LNCaP clone FGC (cell line): ENCODE data around the gene CDKL5.

Experiments used
- DNase-seq: peaks from one replicate; pipeline ENCODE4 v3.0.0-alpha.2; 2011; ENCODE audit warnings: low read depth
- H3K4me3 ChIP-seq: 2 replicates; pipeline ENCODE4 v1.5.1; 2011; ENCODE audit warnings: mild to moderate bottlenecking, low read depth, low read length, control low read depth
- TF ChIP-seq, protein P1 (sequence below): IDR thresholded peaks from 2 replicates; pipeline ENCODE4 v1.5.1; 2012; ENCODE audit warnings: mild to moderate bottlenecking; ENCODE audit not compliant: control insufficient read depth, insufficient read depth; ENCODE audit errors: extremely low read depth

Gene CDKL5

GRCh38 chrX:18617407-18617750 is 192.0 kb downstream of the CDKL5 start:
- TF ChIP-seq, protein P1, sequence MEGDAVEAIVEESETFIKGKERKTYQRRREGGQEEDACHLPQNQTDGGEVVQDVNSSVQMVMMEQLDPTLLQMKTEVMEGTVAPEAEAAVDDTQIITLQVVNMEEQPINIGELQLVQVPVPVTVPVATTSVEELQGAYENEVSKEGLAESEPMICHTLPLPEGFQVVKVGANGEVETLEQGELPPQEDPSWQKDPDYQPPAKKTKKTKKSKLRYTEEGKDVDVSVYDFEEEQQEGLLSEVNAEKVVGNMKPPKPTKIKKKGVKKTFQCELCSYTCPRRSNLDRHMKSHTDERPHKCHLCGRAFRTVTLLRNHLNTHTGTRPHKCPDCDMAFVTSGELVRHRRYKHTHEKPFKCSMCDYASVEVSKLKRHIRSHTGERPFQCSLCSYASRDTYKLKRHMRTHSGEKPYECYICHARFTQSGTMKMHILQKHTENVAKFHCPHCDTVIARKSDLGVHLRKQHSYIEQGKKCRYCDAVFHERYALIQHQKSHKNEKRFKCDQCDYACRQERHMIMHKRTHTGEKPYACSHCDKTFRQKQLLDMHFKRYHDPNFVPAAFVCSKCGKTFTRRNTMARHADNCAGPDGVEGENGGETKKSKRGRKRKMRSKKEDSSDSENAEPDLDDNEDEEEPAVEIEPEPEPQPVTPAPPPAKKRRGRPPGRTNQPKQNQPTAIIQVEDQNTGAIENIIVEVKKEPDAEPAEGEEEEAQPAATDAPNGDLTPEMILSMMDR, result no peak
- no peak overlapping the region for H3K4me3 ChIP-seq
- DNase-seq, result no peak

- no peak overlapping the region for H3K4me3 ChIP-seq
- DNase-seq, result no peak
- TF ChIP-seq, protein P1, result no peak
Observed at GRCh38 chrX:18619288-18619687, 193.9 kb downstream of the CDKL5 start.

- TF ChIP-seq, protein P1, result no peak
- peak; percentile 44 for DNase-seq
- no peak overlapping the region for H3K4me3 ChIP-seq
Observed at GRCh38 chrX:18620349-18620748, 194.9 kb downstream of the CDKL5 start.

GRCh38 chrX:18624599-18624998 is 199.2 kb downstream of the CDKL5 start:
- no peak for DNase-seq
- H3K4me3 ChIP-seq, result no peak overlapping the region
- TF ChIP-seq, protein P1, result no peak

GRCh38 chrX:18630934-18631333 is 205.5 kb downstream of the CDKL5 start:
- DNase-seq, result no peak
- TF ChIP-seq, protein P1, result no peak
- no peak overlapping the region for H3K4me3 ChIP-seq

GRCh38 chrX:18638398-18638797 is 213.0 kb downstream of the CDKL5 start:
- TF ChIP-seq, protein P1, result no peak
- DNase-seq, result no peak
- H3K4me3 ChIP-seq, result no peak overlapping the region

- TF ChIP-seq, protein P1, result no peak
- DNase-seq, result no peak
- no peak overlapping the region for H3K4me3 ChIP-seq
Observed at GRCh38 chrX:18639280-18639679, 213.9 kb downstream of the CDKL5 start.
